Stimulated activated CD4-positive, alpha-beta T cell treated with anti-CD3 and anti-CD28 coated beads, Interleukin-4, amount 100 ng/mL, for 1 hour (primary cell): Measurements from ENCODE around the gene STK11.
"Not testable (repeated sequence)": the region's sequence is repeated elsewhere in the genome, so short reads cannot be mapped to it uniquely, and the experiment has no call there.

Source experiments
- DNase-seq: peaks from one replicate; pipeline ENCODE4 v3.0.0-alpha.2; 2020

The STK11 gene

GRCh38 chr19:1169411-1169791, 36.2 kb upstream of the STK11 start:
- no peak for DNase-seq

GRCh38 chr19:1169921-1170885, 35.4 kb upstream of the STK11 start:
- no peak for DNase-seq

- DNase-seq: no peak
Measured at GRCh38 chr19:1170938-1171754, 34.4 kb upstream of the STK11 start.

- DNase-seq: no peak
Measured at GRCh38 chr19:1171755-1172352, 33.7 kb upstream of the STK11 start.

- DNase-seq: no peak
Measured at GRCh38 chr19:1172353-1173158, 33.0 kb upstream of the STK11 start.

- peak; percentile 23 for DNase-seq
Measured at GRCh38 chr19:1173159-1173844, 32.3 kb upstream of the STK11 start.

- peak; percentile 91 for DNase-seq
Measured at GRCh38 chr19:1173845-1174809, 31.5 kb upstream of the STK11 start, which contains the start of gene SBNO2. Gene SBNO2 (minus strand): TSS chr19:1174268. CDS start chr19:1154276, 19,992 bp downstream.

GRCh38 chr19:1177322-1178114, 28.1 kb upstream of the STK11 start:
- DNase-seq: no peak

- no peak for DNase-seq
Measured at GRCh38 chr19:1181606-1182005, 24.0 kb upstream of the STK11 start.

GRCh38 chr19:1182068-1182467, 23.5 kb upstream of the STK11 start:
- DNase-seq: no peak

- no peak for DNase-seq
Measured at GRCh38 chr19:1182727-1183126, 22.9 kb upstream of the STK11 start.

- no peak for DNase-seq
Measured at GRCh38 chr19:1183543-1184172, 21.9 kb upstream of the STK11 start.

GRCh38 chr19:1189419-1189818, 16.2 kb upstream of the STK11 start:
- peak; percentile 58 for DNase-seq

- no peak for DNase-seq
Measured at GRCh38 chr19:1199531-1199930, 6.0 kb upstream of the STK11 start.

- DNase-seq: not testable (repeated sequence)
Measured at GRCh38 chr19:1200614-1201013, 5.0 kb upstream of the STK11 start.

GRCh38 chr19:1206150-1206863, 729 bp downstream of the STK11 start:
- DNase-seq: peak; percentile 18

- peak; percentile 27 for DNase-seq
Measured at GRCh38 chr19:1206864-1207450, 1.4 kb downstream of the STK11 start.

- not testable (repeated sequence) for DNase-seq
Measured at GRCh38 chr19:1208830-1209229, 3.3 kb downstream of the STK11 start.
